Caco-2 (cell line): Measurements from ENCODE around the gene FPR1. TPM values are rescaled to one million over a fixed set of nuclear protein-coding genes. Genes with fewer than 3 reads are reported as not detected.

Source experiments
- BruUV-seq: library from RNA; stranded (reverse); fragments of 400-500 nt; replicated peaks from 2 replicates; lab custom pipeline; 2021; lab: Mats Ljungman, UMichigan
- CTCF ChIA-PET: fragments of 300-600 bp; sonication (Branson Sonifier 250); formaldehyde crosslinking; loops from one replicate; lab custom pipeline; 2022; ENCODE audit warnings: antibody characterized with exemption; lab: Charles Lee
- POLR2A ChIA-PET: fragments of 300-600 bp; sonication (Branson Sonifier 250); formaldehyde crosslinking; loops from one replicate; lab custom pipeline; 2022; ENCODE audit warnings: antibody characterized with exemption; lab: Charles Lee
- DNase-seq, 2 experiments: peaks; one replicate each; pipeline versions ENCODE4 v3.0.0 to v3.0.0-alpha.2; 2020 to 2022
- H3K27me3 ChIP-seq: replicated peaks from 2 replicates; pipeline ENCODE4 v1.6.0; 2011; ENCODE audit warnings: low read length; ENCODE audit not compliant: control insufficient read depth, insufficient read depth
- H3K36me3 ChIP-seq: 2 replicates; pipeline ENCODE4 v1.5.1; 2011; ENCODE audit warnings: low read length; ENCODE audit not compliant: control insufficient read depth, insufficient read depth
- H3K4me1 ChIP-seq: fragments of 250-450 bp; sonication (Bioruptor Pico); 2 replicates; pipeline ENCODE4 v1.5.1; 2020; ENCODE audit warnings: mild to moderate bottlenecking
- H3K4me3 ChIP-seq: 2 replicates; pipeline ENCODE4 v1.5.1; 2011; ENCODE audit warnings: low read depth, mild to moderate bottlenecking, control low read depth, low read length
- H3K9me3 ChIP-seq: fragments of 250-450 bp; sonication (Bioruptor Pico); 2 replicates; pipeline ENCODE4 v1.5.1; 2020; ENCODE audit warnings: mild to moderate bottlenecking, moderate library complexity
- H3K27ac Mint-ChIP-seq: one replicate; pipeline ENCODE4 v1.8.0; 2022; ENCODE audit warnings: mixed read lengths; ENCODE audit not compliant: unreplicated experiment
- H3K27me3 Mint-ChIP-seq: one replicate; pipeline ENCODE4 v1.8.0; 2022; ENCODE audit warnings: mixed read lengths; ENCODE audit not compliant: insufficient read depth, unreplicated experiment
- H3K36me3 Mint-ChIP-seq: one replicate; pipeline ENCODE4 v1.8.0; 2022; ENCODE audit warnings: mild to moderate bottlenecking, mixed read lengths; ENCODE audit not compliant: insufficient read depth, unreplicated experiment
- H3K4me1 Mint-ChIP-seq: one replicate; pipeline ENCODE4 v1.8.0; 2022; ENCODE audit warnings: low read depth, mixed read lengths; ENCODE audit not compliant: unreplicated experiment
- H3K4me3 Mint-ChIP-seq: one replicate; pipeline ENCODE4 v1.8.0; 2022; ENCODE audit warnings: mild to moderate bottlenecking, moderate library complexity, mixed read lengths; ENCODE audit not compliant: unreplicated experiment
- H3K9me3 Mint-ChIP-seq: one replicate; pipeline ENCODE4 v1.8.0; 2022; ENCODE audit warnings: mixed read lengths; ENCODE audit not compliant: unreplicated experiment
- CTCF ChIP-seq, 2 experiments: fragments of 200-600 bp in 1 of 2; IDR thresholded peaks; 1 replicate in 1 of 2; 2 replicates in 1 of 2; pipeline versions ENCODE4 v1.5.1 to v1.8.0; 2011 to 2022; ENCODE audit warnings: antibody characterized with exemption in 1 of 2, control low read depth in 1 of 2, inconsistent platforms in 1 of 2, low read depth in 1 of 2, low read length in 1 of 2, mild to moderate bottlenecking in 1 of 2, moderate library complexity in 1 of 2; ENCODE audit not compliant: insufficient read depth in 1 of 2, severe bottlenecking in 1 of 2, unreplicated experiment in 1 of 2
- intact Hi-C: fragments of 100-400 bp; cut with micrococcal nuclease; formaldehyde crosslinking; loops from one replicate; pipeline ENCODE4 v1.10.0; 2022; ENCODE audit not compliant: unreplicated experiment
- total RNA-seq: library from RNA; stranded (reverse); gene quantifications from 2 replicates; pipeline ENCODE4 v1.2.3, GENCODE V29; 2022

FPR1 gene
- total RNA-seq, 1 experiment from 2014 or later, result not detected

GRCh38 chr19:51724543-51724942 is 27.1 kb downstream of the FPR1 start:
- no peaks in the 10 kb centered on the region; the same call in 1 of the 2 replicates for H3K9me3 ChIP-seq
- no peaks in the 10 kb centered on the region for H3K4me1 Mint-ChIP-seq
- no peak overlapping the region for H3K27ac Mint-ChIP-seq
- H3K36me3 ChIP-seq, result no peaks in the 10 kb centered on the region
- H3K36me3 Mint-ChIP-seq, result no peaks in the 10 kb centered on the region
- no peak overlapping the region for H3K4me3 ChIP-seq
- BruUV-seq, result no TSS peak
- peaks cover 6% of the 10 kb centered on the region for H3K27me3 Mint-ChIP-seq
- no peak overlapping the region for H3K4me3 Mint-ChIP-seq
- TF ChIP-seq CTCF (IDR thresholded peaks at IDR 0.05; ENCODE audit: insufficient read depth in 1 of 2, low read depth in 1 of 2, low read length in 1 of 2, severe bottlenecking in 1 of 2, unreplicated experiment in 1 of 2), result no peak
- H3K9me3 Mint-ChIP-seq, result peaks cover 26% of the 10 kb centered on the region
- ChIA-PET CTCF (no interaction called here), POLR2A (interaction anchor here (0.6 kb wide), 1 partner anchor 385 kb away, joined by 3 read pairs; no protein-coding TSS in a partner anchor)
- H3K27me3 ChIP-seq, result no peaks in the 10 kb centered on the region
- DNase-seq, result no peak
- intact Hi-C loops, result no loop called here
- H3K4me1 ChIP-seq, result no peaks in the 10 kb centered on the region

- no peak overlapping the region for H3K4me3 Mint-ChIP-seq
- Histone ChIP-seq H3K36me3 (no peaks in the 10 kb centered on the region), H3K4me3 (no peak overlapping the region), H3K27me3 (no peaks in the 10 kb centered on the region), H3K9me3 (0 out of 2 replicates have a peak, but pooled peaks cover 5% of the 10 kb centered on the region), H3K4me1 (no peaks in the 10 kb centered on the region)
- H3K27me3 Mint-ChIP-seq, result peaks cover 6% of the 10 kb centered on the region
- no peaks in the 10 kb centered on the region for H3K36me3 Mint-ChIP-seq
- intact Hi-C loops, result no loop called here
- no peaks in the 10 kb centered on the region for H3K4me1 Mint-ChIP-seq
- H3K9me3 Mint-ChIP-seq, result peaks cover 30% of the 10 kb centered on the region
- no peak for DNase-seq
- POLR2A ChIA-PET, result no interaction called here
- no TSS peak for BruUV-seq
- no peak overlapping the region for H3K27ac Mint-ChIP-seq
- CTCF ChIA-PET, result no interaction called here
- TF ChIP-seq CTCF (IDR thresholded peaks at IDR 0.05; ENCODE audit: insufficient read depth in 1 of 2, low read depth in 1 of 2, low read length in 1 of 2, severe bottlenecking in 1 of 2, unreplicated experiment in 1 of 2), result no peak
Observed at GRCh38 chr19:51722492-51722891, 29.2 kb downstream of the FPR1 start.

- BruUV-seq, result no TSS peak
Observed at GRCh38 chr19:51721905-51722304, 29.8 kb downstream of the FPR1 start.

More at GRCh38 chr19:51721905-51722304, 29.8 kb downstream of the FPR1 start:
- DNase-seq, result no peak
- Histone ChIP-seq H3K4me1 (no peaks in the 10 kb centered on the region), H3K36me3 (no peaks in the 10 kb centered on the region), H3K4me3 (no peak overlapping the region), H3K9me3 (0 out of 2 replicates have a peak, but pooled peaks cover 5% of the 10 kb centered on the region), H3K27me3 (no peaks in the 10 kb centered on the region)
- no peaks in the 10 kb centered on the region for H3K36me3 Mint-ChIP-seq
- H3K9me3 Mint-ChIP-seq, result peaks cover 30% of the 10 kb centered on the region
- no peak overlapping the region for H3K4me3 Mint-ChIP-seq
- CTCF ChIA-PET, result no interaction called here
- intact Hi-C loops, result no loop called here
- no peaks in the 10 kb centered on the region for H3K4me1 Mint-ChIP-seq
- POLR2A ChIA-PET, result no interaction called here
- no peak overlapping the region for H3K27ac Mint-ChIP-seq
- H3K27me3 Mint-ChIP-seq, result peaks cover 6% of the 10 kb centered on the region
- TF ChIP-seq CTCF (IDR thresholded peaks at IDR 0.05; ENCODE audit: insufficient read depth in 1 of 2, low read depth in 1 of 2, low read length in 1 of 2, severe bottlenecking in 1 of 2, unreplicated experiment in 1 of 2), result no peak
